IPS-18c (cell line): ENCODE data around the gene CHTF18.
"Not testable (repeated sequence)": the region's sequence is repeated elsewhere in the genome, so short reads cannot be mapped to it uniquely, and the experiment has no call there.

Experiments used
- H3K4me3 ChIP-seq: 2 replicates; pipeline ENCODE4 v1.7.0; 2013; ENCODE audit warnings: low read depth, mild to moderate bottlenecking, low read length, moderate library complexity; ENCODE audit not compliant: insufficient read depth
- H3K9me3 ChIP-seq: one replicate; pipeline ENCODE4 v1.6.1; 2013; ENCODE audit warnings: mild to moderate bottlenecking, low read length, moderate library complexity; ENCODE audit not compliant: control insufficient read depth, insufficient read depth

CHTF18 gene

DNA sequence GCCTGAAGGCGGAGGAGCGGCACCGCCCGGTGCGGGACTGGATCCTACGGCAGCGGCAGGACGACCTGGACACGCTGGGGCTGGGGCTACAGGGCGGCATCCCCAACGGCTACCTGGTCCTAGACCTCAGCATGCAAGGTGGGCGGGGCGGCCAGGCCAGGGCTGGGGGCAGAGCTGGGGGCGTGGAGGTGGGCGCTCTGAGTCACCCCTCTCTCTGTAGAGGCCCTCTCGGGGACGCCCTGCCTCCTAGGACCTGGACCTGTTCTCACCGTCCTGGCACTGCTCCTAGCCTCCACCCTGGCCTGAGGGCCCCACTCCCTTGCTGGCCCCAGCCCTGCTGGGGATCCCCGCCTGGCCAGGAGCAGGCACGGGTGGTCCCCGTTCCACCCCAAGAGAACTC lies 20.0 kb upstream of the CHTF18 start:
- Histone ChIP-seq H3K9me3 (no peaks in the 10 kb centered on the region), H3K4me3 (no peak overlapping the region)

DNA sequence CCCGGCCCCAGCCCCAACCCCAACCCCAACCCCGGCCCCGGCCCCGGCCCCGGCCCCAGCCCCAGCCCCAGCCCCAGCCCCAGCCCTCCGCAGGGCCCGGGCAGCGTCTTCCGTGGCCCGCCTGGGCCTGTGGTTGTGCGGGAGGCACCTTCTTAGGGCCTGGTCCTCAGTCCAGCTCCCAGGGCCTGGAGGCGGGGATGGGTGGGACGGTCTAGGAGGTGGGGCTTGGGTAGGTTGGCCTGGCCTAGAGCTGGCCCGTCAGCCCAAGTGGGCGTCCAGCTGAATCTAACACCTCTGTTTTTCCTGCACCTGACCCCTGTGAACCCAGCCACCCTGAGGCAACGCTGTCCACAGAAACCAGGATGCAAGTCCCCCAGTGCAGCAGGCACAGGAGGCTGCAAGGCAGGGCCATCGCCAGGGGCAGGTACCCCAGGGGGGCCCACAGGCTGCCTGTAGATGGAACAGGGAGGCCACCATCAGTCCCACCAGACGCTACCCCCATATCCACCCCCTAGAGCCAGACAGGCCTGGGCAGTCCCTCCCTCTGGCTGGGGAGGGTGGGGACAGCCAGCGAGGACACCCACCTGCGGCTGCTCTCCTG lies 19.1 kb upstream of the CHTF18 start:
- no peak overlapping the region for H3K4me3 ChIP-seq
- H3K9me3 ChIP-seq, result no peaks in the 10 kb centered on the region

DNA sequence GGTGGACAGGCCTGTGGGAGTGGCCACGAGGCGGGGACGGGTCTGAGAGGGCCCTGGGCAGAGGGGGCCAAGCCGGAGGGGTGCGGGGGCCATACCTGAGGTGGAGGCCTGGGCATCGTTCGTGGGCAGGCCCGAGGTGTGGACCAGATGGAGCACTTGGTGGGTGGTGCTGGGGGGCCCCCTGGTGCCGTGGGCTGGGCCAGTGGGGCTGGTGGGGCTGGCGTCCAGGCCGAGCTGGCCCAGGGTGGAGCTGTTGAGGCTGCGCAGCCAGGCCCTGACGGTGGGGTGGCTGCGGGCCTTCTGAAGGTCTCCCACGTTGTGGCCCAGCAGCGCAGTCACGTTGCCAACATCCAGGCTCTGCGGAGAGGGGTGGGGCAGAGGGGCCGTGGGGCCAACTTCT lies 18.5 kb upstream of the CHTF18 start:
- Histone ChIP-seq H3K4me3 (no peak overlapping the region), H3K9me3 (no peaks in the 10 kb centered on the region)

DNA sequence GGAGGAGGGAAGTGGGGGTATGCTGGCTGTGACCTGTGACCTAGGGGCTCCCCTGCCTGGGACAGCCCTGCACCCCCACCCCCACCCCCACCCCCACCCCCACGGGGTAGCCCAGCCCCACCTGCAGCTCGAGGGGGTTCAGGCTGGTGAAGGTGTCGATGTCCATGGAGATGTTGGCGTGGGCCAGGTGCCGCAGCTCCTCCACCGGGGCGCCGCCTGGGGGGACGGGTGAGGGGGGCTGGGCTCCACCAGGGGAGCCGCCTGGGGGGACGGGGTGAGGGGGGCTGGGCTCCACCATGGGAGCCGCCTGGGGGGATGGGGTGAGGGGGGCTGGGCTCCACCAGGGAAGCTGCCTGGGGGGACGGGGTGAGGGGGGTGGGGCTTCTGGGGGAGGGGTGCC lies 18.0 kb upstream of the CHTF18 start:
- Histone ChIP-seq H3K4me3 (no peak overlapping the region), H3K9me3 (no peaks in the 10 kb centered on the region)

DNA sequence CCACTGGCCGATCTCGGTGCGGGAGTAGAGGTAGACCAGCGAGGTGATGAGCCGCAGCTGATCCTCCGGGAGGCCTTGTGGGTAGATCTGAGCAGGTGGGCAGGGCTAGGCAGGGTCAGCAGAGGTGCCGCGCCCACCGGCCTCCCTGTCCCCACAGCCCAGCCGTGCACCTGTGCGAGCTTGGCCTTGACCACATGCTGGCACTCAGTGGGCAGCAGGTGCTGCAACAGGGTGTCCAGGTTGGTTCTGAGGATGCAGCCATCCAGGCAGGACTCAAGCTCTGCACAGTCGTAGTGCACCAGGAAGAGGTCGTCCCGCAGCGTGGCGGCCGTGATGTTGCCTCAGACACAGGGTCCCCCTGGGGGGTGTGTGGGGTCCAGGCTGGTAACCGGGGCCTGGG lies 15.5 kb upstream of the CHTF18 start:
- H3K4me3 ChIP-seq, result no peak overlapping the region
- no peaks in the 10 kb centered on the region for H3K9me3 ChIP-seq

DNA sequence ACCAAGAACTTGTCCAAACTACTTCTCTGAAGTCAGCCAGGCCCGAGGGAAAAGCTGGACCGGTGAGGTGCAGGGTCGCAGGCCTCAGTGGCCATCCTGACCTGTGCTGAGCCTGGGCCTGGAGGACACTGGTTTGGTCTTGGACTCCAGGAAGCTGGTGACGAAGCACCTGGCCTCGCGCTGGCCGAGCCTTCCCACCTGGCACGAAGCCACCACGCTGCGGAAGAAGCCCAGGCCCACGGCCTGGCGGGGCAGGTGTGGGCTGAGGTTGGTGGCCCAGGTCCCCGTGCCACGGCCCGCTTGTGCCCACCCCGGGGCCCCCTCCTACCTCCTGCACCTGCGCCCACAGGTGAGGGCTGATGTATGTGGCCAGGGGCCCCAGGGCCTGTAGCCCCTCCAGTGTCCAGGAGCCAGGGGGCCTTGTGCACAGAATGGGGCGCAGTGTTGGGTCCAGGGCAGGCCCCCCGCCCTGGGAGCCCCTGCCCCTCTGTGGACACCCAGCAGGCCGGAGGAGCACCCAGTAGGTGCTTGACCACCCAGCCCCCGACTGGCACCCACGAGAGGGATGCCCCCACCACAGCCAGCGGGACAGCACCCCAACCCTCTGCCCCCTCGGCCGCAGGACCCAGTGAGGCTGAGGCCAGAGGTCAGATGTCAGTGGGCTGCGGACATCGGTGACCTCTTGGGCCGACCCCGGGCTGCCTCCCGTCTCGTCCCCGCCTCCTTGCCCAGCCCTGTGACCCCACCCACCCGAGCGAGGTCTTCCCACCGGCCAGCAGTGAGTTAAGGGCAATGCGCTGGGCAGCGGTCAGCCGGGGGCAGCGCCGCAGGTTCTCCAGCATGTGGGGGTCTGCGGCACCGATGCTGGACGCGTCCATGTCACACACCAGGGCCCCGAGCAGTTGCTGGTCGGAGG lies 14.1 kb upstream of the CHTF18 start:
- no peaks in the 10 kb centered on the region for H3K9me3 ChIP-seq
- H3K4me3 ChIP-seq, result no peak overlapping the region

DNA sequence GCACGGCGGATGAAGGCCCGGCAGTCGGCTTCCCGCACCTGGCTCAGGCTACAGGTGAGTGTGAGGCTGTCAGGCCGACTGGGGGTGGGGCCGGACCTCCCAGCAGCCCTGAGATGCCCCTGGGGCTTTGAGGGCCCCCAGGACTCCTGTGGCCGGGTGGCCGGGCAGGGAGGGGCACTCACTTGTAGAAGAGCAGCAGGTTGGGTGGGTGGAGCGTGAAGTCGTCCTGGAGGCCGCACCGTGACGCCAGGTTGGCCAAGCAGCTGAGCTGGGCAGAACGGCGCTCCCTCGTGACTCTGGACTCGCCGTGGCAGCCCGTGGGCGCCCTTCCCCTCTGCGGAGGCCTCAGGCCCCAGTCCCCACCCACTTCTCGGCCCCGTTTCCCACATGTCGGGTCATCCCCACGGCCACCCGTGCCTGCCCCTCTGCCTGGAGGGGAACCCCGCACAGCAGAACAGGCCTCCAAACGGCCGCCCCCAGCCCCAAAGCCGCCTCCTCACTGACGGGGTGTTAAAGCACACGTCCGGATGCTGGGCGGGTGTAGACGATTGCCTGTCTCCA lies 13.1 kb upstream of the CHTF18 start:
- Histone ChIP-seq H3K9me3 (no peaks in the 10 kb centered on the region), H3K4me3 (no peak overlapping the region)

DNA sequence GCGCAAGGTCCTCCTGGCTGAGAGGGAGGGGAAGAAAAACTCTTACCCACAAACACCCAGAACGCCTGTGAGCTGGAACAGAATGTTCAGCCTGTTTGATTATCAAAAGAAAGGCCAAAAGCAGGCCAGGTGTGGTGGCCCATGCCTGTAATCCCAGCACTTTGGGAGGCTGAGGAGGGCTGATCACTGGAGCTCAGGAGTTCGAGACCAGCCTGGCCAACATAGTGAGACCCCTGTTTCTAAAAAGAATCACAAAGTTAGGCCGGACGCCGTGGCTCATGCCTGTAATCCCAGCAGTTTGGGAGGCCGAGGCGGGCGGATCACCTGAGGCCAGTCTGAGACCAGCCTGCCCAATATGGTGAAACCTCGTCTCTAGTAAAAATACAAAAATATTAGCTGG lies 12.1 kb upstream of the CHTF18 start:
- H3K9me3 ChIP-seq, result not testable (repeated sequence)

DNA sequence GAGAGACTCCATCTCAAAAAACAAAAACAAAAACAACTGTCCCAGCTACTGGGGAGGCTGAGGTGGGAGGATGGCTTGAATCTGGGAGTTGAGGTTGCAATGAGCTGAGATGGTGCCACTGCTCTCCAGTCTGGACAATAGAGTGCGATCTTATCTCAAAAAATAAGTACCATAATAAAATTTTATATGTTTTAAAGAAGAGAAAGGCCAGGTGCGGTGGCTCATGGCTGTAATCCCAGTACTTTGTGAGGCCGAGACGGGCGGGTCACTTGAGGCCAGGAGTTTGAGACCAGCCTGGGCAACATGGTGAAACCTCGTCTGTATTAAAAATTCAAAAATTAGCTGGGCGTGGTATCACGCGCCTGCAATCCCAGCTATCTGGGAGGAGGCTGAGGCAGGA lies 11.6 kb upstream of the CHTF18 start:
- Histone ChIP-seq H3K9me3 (no peaks in the 10 kb centered on the region), H3K4me3 (no peak overlapping the region)

More for the DNA sequence above, 12.1 kb upstream of the CHTF18 start:
- not testable (repeated sequence) for H3K4me3 ChIP-seq

DNA sequence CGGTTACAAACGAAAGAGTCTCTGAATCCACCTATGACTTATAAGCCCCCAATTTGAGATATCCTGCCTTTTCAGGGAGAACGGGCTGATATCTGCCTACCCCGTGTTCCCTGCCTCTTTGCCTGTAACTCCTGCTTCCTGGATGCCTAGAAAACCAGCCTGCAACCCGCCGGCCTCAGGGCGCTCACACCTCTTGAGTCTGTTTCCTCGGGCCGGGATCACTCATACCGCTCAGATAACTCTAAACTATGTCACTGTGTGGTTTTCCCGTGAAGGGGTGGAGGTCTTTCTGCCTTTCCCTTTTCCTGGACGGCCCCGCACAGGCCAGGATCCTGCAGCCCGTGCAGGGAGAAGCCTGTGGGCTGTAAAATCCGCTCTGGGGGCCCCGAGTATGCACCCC lies 10.6 kb upstream of the CHTF18 start:
- no peaks in the 10 kb centered on the region for H3K9me3 ChIP-seq
- H3K4me3 ChIP-seq, result no peak overlapping the region

DNA sequence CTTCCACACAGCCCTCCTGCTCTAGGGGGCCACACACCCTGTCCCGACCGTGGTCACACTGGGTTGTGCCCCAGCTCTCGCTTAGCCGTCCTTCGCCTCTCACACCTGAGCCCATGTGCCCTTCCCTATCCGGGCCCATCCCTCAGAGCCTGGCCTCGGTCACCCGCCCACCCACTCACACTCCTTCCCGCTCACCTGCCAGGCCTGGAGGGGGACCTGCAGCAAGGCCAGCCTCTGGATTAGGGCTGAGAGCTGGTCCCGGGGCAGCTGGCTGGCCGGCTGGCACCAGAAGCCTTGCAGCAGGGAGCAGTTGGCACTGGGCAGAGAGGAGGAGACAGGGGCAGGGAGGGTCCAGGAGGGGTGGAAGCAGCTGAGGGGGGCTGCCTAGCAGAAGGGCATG lies 10.0 kb upstream of the CHTF18 start:
- no peaks in the 10 kb centered on the region for H3K9me3 ChIP-seq
- H3K4me3 ChIP-seq, result no peak overlapping the region

DNA sequence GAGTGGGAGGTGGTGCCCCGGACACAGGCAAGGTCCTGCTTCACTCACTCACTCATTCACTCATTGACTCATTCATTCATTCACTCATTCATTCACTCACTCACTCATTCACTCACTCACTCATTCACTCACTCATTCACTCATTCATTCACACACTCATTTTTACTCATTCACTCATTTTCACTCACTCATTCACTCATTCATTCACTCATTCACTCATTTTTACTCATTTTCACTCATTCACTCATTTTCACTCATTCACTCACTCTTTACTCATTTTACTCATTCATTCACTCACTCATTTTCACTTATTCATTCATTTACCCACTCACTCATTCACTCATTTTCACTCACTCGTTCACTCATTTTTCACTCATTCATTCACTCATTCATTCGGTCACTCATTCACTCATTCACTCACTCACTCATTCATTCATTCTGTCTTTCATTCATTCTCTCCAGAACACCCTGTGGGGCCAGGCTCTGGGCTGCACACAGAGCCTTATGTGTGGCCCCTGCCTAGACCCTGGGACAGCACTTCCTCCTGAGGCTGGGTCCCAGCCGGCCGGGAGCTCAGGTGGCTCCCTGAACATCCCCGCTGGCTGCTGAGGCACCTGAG lies 9.4 kb upstream of the CHTF18 start:
- H3K4me3 ChIP-seq, result no peak overlapping the region
- no peaks in the 10 kb centered on the region for H3K9me3 ChIP-seq

DNA sequence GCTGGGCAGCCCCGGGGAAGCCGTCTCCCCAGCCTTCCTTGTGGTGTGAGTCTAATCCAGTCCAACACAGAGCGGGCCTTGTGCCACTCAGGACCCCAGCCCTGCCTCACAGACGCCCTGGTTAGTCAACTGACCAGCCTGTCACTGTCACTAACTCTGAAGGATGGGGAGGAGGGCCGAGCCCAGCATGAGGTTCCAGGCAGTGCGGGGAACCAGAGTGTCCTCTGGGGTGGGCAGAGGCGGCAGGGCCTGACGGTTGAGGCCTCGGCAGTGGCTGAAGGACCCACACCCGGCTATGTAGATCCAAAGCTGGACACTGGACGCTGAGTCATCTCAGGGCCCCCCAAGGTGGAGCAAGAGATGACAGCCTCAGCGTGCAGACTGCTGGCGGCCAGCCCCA lies 8.9 kb upstream of the CHTF18 start:
- Histone ChIP-seq H3K4me3 (no peak overlapping the region), H3K9me3 (no peaks in the 10 kb centered on the region)

DNA sequence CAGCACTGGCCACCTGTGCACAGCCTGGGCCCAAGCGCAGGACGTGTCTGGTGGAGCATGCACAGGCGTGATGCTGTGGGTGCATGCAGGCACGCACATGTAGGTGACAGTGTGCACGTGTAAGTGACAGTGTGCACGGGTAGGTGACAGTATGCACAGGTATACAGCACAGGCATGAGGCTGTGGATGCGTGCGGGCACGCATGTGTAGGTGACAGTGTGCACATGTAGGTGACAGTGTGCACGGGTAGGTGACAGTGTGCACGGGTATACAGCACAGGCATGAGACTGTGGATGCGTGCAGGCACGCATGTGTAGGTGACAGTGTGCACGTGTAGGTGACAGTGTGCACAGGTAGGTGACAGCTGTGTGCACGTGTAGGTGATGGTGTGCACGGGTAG lies 8.1 kb upstream of the CHTF18 start:
- Histone ChIP-seq H3K9me3 (no peaks in the 10 kb centered on the region), H3K4me3 (no peak overlapping the region)

DNA sequence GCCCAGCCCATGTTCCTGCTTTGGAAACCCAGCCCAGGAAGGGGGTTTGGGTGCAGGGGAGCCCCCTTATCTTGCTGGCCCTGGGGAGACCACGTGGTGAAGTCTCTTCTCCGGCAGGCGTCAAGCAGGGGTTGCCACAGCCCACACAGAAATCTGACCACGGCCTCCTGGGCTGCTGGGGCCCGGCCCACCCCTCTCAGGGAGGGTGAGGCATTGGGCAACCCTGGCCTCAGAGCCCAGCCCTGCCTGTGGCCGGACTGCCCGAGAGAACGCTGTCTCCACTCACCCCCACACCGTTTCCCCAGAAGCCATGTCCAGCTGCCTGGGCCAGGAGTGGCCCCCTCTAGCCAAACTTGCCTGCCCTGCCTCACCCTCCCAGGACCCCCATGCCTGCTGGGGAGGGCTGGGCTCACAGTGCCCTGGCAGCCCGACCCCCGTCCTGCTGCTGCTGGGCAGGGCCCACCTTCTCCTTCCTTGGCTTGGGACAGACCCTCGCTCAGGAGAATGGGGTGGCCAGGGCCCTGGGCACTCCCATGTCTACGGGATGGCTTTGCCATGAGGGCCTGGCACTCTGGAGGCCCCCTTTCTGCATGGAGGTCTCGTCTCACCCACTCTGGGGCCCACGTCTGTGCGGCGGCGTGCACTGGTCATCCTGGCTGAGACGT lies 6.9 kb upstream of the CHTF18 start:
- Histone ChIP-seq H3K4me3 (no peak overlapping the region), H3K9me3 (no peaks in the 10 kb centered on the region)

DNA sequence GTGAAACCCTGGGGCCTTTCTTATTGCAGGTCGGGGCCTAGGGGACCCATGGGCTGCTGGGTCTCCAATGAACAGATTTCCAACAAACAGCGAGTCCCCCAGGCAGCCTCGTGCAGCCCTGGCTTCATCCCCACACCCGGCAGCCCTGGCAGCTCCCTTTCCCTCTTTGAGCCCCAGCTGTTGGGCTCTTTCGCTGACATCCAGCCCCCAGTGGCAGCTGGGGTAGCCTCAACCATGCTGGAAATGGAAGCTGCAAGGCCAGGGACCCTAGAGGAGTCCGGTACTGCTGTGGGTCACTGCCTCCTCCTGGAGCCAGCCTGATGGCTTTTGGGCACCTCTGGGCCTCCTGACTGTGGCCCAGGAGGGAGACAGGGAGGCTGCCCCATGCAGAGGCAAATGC lies 6.2 kb upstream of the CHTF18 start:
- no peak overlapping the region for H3K4me3 ChIP-seq
- H3K9me3 ChIP-seq, result no peaks in the 10 kb centered on the region

DNA sequence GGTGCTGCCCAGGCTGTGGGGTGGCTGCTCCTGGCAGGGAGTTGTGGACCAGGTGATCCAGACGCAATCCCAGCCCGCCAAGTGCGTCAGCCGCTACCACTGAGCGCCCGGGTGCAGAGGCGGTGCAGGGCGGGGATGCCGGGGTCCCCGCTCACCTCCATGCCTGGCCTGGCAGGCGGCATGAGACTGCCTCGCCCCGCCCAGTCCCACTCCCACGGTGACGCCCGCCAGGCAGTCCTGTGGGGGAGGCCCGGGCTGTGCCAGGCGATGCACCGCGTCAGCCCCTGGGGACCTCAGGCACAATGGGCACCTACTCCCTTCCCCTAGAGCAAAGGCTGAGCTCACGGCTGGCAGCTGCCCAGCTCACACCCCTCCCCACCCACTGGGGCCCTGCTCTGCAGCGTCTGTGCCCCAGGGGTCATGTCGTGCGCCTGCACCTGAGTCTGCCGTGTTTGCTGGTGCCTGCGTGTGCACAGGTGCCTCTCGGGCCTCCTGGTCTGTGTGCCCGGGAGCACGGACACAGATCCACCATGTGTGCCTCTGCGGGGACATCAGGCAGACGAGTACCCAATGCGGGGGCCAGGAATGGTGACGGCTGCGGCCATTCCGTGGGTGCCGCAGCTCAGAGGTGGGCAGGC lies 5.5 kb upstream of the CHTF18 start:
- no peak overlapping the region for H3K4me3 ChIP-seq
- no peaks in the 10 kb centered on the region for H3K9me3 ChIP-seq
